Measurements from ENCODE around the gene LPGAT1.

- TF ChIP-seq CTCF (IDR thresholded peaks at IDR 0.05) (no peak), POLR2A (IDR thresholded peaks at IDR 0.05) (no peak)
Observed at GRCh38 chr1:211726467-211726995, 104.0 kb downstream of the LPGAT1 start.

All from heart left ventricle (tissue), 13 donors.